NCI-H2196 treated with DMSO at 0.1 percent for 48 hours (cell line): Measurements from ENCODE around the gene TMEM60.
A peak's percentile ranks its signal among the peaks of the same experiment; 100 is the strongest.
"Not testable (repeated sequence)": the region's sequence is repeated elsewhere in the genome, so short reads cannot be mapped to it uniquely, and the experiment has no call there.

Experiments used
- DNase-seq: peaks from one replicate; lab custom pipeline; 2025; ENCODE audit not compliant: unreplicated experiment; lab: John Stamatoyannopoulos, UW

The TMEM60 gene

DNA sequence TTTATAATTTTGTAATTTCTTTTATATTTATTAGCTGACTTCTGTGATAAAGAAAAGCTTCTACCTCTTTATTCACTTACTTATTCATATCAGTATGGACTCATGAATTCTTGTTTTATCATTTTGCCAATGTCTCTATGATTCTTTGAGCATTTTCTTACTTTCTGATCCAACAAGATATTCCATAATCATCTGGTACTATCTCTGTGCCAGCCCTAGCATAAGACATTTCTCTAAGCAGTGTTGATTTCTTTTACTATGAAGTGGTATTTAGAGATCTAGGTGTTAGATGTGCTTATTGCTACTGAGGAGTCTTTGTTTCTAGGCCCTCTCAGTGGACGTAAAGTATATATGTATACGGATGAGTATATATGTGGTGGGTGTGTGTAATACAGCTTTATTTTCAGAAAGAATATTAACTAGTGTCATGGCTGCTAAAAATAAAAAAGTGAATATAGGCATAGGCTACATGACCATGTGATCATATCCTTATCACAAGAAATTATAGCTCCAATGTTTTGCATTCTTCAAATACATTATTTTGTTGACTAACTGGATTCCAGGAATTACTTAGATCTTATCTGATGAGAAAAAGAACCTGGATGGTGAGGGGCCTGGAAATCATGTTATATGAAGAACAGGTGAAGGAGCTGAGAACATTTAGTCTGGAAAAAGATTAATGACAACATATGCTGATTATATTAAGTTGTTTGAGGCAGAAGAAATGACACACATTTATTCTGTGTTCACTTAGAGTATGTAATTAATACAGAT lies 13.5 kb upstream of the TMEM60 start:
- no peak for DNase-seq

DNA sequence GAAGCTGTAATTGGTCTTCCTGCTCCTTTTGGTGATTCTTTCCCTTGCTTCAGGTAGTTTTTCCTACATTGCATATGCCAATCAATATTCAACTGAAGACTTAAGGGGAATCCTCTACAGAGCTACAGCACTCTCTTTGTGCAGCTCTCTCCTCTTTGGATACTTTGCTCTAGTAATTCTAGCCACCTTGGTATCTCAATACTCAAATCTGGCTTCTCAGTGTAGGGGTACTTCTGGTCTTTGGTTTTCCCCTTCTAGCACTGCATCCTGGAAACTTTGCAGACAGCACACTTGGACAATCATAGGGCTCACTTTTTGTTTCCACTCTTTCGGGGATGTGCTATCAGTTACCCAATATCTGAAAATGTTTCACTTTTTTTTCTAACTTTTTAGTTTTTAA lies 10.3 kb upstream of the TMEM60 start:
- DNase-seq = no peak

DNA sequence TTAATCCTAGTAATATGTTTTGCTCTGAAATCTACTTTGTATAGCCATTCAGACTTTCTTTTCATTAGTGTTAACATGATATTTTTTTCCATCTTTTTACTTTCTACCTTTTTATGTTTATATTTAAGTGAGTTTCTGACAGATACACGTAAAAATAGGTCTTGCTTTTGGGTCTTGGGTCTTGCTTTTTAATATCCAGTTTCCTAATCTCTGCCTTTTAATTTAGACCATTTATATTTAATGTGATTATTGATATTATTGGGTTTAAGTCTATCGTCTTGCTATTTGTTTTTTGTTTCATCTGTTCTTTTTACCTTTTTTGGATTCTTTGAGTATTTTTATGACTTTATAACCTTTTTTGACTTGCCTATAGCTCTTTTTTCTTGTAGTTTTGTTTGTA lies 8.2 kb upstream of the TMEM60 start:
- no peak for DNase-seq

DNA sequence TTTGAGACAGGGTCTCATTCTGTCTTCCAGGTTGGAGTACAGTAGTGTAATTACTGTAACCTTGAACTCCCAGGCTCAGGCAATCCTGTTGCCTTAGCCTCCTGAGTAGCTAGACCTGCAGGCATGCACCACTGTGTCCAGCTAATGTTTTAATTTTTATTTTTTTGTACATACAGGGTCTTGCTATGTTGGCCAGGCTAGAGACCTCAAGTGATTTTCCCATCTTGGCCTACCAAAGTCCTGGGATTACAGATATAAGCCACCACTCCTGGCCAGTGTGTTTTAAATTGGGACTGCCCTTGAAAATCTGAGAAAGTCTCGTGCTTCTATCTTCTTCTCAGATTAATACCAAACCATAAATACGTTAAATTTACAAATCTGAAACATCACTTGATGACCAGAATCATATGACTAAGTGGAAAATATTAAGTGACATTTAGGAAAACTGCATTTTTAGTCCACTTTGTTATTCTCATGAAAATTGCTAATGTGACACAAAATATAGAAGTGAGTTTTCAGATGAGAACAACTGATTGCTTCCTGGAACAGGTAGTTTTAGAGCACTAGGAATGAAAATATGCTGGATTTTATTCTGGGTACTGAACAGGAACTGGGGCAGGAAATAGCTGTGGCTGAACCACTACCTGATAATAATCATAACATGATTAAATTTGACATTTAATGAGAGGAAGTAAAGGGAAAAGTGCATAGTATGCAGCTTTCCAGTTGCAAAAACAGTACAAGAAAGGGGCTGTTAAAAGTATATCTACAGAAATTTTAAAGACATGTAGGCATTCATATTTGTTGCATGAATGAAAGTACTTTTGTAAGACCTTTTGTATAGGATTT lies 4.5 kb upstream of the TMEM60 start:
- no peak for DNase-seq

DNA sequence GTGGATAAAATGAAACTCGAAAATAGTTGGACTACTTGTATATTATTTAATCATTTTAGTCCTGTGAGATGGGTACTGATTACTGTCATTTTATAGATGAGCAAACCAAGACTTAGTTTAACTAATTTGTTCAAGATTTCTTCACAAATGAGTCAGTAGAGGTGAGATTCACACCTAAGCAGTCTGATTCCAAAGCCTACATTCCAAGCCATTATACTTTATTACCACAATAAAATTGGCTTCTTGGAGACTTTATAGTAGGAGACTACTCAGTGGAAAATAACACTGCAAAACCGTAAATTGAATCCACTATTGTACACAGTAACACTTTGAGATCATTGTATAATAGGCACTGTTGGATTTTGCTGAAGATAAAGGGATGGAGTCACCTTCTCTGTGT lies 2.5 kb upstream of the TMEM60 start:
- DNase-seq = no peak

DNA sequence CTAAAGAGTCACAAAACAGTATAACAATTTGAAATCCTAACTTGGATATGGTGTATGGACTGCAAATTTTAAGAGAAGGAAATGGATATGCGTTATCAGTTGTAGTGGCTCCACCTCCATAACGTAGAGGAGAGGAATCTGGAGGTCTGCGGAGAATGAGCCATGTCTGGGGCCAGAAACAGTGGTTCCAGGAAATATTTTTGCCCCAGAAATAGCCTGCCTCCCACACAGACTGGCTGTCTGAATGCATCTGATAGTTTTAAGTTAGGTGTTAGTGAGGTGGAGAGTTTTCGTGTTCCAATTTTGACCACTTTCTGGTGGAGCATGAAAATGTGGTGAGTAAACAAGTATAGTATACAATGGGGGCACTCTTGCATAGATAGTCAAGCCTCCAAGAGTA lies 1.9 kb upstream of the TMEM60 start:
- no peak for DNase-seq

DNA sequence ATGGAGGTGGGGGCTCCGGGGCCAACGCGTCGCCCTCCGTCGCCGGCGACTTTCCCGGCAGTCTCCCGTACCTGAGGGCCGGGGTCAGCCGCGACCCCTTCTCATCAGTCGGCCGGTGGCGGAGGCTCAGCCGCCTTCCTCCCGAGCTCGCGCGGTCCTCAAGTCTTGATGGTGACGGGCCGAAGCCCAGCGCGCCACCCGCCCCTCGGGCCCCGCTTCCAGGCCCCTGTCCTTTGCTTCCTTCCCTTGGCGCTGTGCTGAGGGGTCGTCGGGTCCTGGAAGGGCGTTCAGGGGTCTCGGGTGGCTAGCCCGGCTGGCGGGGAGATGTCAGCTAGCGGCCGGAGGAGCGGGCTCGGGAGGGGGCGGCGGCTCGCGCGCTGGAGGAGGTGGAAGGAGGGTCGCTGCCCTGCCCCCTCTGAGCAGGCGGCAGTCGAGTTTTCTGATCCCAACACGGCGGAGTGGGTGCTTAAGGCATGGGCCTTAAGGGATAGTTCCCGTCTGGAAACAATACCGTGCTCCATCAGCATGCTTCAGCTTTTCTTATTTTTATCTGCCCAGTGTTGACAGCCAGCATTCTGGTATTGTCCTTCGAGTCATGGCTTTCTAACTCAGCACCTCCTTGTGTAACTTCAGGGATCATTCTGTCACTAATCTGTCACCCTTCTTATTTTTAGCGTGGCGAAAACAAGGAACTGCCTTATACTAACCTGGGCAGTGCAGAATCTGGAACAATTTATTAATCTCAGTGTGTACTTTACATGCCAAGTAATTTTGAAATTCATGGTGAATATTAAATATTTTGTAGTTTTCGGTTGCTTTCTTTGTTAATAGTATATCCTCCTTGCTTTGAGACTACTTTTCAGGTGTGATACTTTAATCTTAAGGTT lies 1.1 kb upstream of the TMEM60 start:
- no peak for DNase-seq

DNA sequence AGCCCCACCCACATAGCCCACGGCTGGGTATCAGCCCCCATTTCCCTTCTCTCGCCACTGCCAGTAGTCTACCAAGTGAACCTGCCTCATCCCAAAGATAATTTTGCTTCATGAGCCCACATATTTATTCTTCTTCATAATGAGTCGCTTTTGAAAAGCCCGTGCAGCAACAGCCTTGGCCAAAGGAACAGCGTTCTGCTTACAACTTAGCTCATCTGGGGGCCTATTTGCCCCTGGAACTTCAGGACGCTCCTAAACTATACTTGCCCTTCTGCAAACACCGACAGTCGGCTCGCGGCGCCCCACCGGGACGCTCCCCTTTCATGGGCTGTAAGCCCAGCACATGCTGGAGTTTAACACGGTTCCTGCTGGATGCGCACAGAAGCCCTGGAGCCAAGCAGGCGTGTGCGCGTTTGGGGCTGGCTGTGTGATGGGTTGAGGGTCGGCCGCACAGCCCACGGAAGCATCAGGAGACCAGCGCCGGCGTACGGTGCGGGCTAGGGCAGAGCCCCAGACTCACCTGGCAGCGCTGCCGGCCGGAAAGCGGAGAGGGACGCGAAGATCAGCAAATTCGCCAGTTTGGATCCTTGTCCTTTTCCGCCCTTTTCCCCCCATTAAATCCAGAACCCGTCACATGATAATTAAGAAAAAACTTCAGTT lies 370 bp downstream of the TMEM60 start:
- DNase-seq = no peak

DNA sequence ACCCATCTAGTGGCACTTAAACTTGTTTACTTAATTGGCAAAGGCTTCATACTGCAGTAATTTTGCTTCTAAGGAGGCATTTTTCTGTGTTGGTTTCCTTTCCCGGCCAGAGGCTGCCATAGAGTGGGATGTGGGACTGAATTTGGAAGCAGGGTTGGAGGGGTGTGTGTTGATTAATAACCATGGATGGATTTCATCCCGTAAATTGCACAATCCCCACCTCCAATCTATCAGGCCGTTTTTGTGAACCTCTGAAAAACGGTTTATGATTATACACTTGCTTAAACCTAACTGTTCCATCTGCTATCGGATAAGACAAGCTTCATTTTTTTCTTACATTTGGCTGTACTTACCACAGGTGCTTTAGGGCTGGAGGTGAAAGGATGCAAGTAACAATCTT lies 1.3 kb downstream of the TMEM60 start:
- no peak for DNase-seq

DNA sequence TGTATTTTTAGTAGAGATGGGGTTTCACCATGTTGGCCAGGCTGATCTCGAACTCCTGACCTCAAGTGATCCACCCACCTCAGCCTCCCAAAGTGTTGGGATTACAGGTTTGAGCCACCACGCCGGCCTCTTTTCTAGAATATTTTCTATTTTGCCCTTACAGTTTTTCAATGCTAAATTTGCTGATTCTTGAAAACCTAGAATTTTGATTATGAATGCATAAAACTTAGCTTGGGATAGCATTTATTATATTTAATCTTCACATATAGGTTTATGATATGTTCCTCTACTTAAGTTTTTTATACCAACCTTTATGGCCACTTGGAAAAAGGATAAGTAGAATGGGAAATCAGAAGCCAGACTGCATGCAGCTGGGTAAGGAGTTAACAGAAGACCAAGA lies 2.1 kb downstream of the TMEM60 start:
- no peak for DNase-seq

DNA sequence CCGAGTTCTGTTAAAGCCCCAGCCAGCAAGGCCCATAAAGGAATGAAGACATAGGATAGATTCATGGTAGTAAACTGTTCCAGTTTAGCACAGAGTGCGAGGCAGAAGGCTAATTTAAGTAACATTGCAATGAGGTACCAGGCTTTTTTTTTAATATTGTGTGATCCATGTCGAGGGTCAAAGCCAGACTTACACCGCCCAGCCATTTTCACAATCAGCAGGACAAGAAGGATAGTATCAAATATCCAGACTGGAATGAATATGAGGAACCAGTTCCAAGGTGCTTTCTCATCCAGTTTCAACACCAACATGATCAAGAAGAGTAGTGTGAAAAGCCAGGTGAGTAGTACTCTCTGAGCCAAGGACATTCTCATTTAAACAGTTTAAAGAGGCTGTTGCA lies 4.2 kb downstream of the TMEM60 start:
- no peak for DNase-seq

DNA sequence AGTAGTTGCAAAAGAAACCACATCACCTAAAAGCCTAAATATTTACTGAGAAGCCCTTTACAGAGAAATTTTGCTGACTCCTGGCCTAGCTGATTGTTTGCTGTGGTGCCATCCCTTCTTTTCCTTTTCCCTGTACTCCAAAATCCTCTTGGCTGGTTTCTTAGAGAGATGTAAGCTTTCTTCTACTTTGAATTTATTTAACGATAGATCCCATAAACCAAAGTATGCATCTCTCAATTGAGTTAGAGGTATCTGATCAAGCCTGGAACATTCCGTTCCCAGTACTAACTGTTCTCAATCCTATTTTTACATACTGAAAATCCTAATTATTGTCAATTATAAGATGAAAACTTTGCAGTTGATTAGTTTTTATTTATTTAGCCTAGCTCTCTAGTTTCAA lies 6.3 kb downstream of the TMEM60 start:
- DNase-seq = no peak

DNA sequence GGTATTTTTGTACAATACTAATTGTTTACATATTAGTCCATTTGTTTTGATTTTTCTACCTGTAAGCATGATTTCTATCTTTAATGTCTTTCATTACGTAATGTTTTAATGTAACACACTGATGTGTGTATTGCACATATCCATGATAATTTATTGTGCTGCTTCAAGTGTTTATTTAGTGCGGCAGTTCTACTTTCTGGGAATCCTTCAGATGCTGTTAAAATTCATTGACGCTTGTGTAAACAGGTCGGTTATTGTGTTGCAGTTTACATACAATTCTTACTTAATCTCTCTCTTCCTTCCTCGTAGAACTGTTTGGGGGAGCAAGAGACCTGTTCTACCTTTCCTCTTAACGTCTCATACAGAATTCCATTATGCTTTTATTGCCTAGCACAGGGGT lies 6.9 kb downstream of the TMEM60 start:
- peak; percentile 49 for DNase-seq

DNA sequence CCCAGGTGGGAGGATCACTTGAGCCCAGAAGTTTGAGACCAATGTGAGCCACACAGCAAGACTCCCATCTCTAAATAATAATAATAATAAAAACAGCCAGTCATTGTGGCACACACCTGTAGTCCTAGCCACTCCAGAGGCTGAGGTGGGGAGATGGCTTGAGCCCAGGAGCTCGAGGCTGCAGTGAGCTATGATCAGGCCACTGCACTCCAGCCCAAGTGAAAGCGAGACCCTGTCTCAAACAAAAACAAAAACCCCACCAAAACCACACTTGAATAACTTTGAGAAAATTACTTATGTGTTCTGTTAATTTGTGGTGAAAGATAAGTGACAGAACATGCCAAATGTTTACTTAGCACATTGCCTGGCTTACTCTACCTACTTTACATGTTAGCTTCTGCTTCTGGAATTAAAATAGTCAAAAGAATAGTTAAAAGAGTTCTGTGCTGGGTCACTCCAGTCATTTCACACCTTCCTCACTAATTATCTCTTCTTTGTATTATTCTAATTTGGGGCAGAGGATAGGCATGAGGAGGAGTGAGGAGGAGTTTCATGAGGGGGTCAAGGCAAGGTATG lies 9.8 kb downstream of the TMEM60 start:
- no peak for DNase-seq

DNA sequence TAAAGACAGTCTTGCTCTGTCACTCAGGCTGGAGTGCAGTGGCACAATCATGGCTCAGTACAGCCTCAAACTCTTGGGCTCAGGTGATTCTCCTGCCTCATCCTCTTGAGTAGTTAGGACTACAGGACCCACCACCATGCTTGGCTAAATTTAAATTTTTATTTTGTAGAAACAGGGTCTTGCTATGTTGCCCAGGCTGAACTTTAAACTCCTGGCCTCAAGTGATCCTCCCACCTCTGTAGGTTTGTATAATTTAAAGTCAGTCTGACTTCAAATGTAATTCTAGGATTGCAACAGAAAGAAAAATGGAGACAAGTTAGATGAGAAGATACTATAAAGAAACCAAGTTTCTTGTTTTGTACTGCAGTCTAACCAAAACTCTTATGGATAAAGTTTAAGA lies 11.5 kb downstream of the TMEM60 start:
- DNase-seq = no peak

DNA sequence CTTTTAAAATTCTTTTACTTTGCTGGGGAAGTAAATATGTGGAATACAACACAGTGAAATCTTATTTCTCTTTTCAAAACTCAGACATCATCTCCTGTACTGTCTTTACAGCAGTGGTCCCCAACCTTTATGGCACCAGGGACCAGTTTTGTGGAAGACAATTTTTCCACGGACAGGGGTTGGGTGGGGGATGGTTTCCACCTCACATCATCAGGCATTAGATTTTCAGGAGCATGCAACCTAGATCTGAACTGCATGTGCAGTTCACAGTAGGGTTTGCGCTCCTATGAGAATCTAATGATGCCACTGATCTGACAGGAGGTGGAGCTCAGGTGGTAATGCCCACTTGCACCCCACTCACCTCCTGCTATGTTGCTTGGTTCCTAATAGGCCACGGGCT lies 12.2 kb downstream of the TMEM60 start:
- DNase-seq = no peak

DNA sequence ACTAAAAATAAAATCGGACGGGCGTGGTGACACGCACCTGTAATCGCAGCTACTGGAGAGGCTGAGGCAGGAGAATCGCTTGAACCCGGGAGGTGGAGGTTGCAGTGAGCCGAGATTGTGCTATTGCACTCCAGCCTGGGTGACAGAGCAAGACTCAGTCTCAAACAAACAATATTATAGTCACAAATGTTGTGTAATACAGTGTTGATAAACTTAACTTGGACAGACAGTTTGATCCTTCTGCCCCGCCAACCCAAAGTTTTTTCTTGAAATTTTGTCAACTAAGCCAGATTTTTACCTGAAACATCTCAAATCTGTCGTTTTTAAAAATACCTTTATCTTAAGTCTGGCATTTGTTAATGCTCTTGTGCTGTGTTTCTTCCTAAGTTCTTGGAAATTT lies 13.8 kb downstream of the TMEM60 start:
- DNase-seq = not testable (repeated sequence)

DNA sequence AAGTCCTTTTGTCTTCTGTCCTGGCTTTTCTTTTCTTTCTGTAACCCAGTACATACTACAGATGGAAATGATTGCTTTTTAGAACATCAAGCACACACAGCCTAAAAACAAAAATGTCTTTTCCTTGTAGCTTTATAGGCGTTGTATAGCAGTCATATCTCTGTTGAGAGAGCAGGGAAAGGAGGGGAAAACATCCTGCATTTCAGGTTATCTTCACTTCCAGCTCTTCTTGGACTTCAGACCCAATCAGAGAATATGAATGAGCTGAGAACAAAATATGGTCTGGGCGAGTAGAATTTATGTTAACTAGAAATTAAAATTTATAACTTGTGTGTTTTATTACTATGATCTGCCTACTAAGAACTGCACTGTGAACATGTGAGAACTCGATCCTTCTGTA lies 14.7 kb downstream of the TMEM60 start:
- no peak for DNase-seq

DNA sequence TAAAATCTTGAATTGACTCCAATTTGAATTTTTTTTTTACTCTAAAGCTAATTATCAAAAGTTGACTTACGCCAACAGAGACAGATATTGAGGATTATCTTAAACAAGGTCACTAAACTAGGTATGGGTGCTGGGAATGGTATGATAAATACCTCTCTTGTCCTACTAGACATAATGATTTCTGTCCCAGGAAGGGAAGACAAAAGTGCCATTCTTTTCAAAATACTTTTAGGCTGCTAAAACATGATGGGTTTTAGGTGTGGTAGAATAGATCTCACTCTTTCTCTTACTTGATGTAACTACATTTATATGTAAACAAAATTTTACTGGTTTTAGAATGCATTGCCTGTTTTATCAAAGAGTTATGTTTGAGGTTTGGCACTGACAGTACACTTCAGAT lies 15.1 kb downstream of the TMEM60 start:
- no peak for DNase-seq

DNA sequence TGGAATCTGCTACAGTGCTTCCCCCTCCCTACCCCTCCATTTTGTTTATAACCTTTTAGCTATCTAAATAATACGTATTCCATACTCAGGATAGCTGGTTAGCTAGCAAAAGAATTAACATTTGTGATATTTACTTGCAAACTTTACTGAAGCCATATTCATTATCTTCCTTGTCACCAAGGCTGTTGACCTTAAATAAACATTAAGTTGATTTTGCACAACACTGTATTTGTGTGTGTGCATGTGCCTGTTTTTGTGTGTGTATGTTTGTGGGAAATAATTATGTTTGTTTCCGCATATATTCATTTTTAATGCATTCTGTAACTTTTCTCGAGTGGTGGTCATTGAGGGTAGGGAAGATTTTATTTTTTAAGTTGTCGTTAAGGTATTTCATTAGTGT lies 15.9 kb downstream of the TMEM60 start:
- no peak for DNase-seq

DNA sequence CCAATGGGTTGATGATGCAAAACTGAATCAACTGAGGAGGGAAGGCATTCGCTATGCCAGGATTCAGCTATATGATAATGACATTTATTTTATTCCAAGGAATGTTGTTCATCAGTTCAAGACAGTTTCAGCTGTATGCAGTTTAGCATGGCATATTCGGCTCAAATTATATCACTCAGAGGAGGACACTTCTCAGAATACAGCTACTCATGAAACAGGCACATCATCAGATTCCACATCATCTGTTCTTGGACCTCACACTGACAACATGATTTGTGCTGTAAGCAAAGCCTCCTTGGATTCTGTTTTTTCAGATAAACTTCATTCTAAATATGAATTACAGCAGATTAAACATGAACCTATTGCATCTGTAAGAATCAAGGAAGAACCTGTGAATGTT lies 19.7 kb downstream of the TMEM60 start:
- no peak for DNase-seq
